ENCODE measurements around the gene LRRC26.

LRRC26 gene, protein sequence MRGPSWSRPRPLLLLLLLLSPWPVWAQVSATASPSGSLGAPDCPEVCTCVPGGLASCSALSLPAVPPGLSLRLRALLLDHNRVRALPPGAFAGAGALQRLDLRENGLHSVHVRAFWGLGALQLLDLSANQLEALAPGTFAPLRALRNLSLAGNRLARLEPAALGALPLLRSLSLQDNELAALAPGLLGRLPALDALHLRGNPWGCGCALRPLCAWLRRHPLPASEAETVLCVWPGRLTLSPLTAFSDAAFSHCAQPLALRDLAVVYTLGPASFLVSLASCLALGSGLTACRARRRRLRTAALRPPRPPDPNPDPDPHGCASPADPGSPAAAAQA

DNA sequence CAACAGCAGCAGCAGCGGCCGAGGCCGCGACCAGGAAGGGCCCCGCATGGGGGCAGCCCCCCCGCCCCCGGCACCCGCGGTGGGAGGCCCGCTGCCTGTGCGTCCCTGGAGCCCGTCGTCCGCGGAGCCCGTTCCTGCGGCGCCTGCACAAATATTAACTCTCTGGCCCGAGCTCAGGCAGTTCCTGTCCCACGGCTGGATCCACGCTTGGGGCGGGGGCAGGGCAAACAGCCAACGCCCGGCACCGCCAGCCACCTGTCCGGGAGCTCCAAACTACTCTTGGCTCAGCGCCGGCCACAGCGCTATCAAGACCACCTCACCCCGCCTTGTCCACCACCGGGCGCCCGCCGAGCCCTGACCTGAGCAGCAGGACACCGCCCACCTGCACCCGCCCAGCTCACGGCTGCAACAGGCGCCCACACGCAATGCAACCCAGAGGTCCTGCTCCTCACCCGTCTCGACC, at the start of gene LRRC26:
LRRC26 (minus strand) TSS at position 156 of the 463 bp plus-strand sequence; CDS start at position 48, 108 bp downstream.
- DNase-seq: no peak

DNA sequence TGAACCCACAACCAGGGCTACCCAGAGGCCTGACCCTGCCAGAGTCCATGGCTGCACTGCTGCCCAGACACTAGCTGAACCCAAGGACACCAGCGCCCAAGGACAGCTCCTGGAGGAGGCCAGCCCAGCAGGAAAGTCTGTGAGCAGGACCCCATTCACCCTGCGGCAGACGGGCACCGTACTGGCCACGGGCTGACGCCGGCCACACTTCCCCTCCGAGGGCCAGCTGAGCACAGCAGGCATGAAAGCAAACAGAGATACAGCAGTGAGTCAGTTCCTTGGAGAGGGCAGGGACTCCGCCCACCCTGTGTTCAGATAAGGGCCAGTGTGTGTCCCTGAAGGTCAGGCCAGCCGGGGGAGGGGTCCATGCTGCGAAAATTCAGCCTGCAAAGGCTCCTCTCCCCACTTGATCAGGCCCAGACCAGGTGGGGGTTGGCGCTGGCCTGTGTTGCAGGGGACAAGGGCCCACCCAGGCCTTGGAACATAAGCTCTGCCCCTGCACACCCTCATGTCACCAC, 49.0 kb upstream of the LRRC26 start:
- no peak for DNase-seq

DNA sequence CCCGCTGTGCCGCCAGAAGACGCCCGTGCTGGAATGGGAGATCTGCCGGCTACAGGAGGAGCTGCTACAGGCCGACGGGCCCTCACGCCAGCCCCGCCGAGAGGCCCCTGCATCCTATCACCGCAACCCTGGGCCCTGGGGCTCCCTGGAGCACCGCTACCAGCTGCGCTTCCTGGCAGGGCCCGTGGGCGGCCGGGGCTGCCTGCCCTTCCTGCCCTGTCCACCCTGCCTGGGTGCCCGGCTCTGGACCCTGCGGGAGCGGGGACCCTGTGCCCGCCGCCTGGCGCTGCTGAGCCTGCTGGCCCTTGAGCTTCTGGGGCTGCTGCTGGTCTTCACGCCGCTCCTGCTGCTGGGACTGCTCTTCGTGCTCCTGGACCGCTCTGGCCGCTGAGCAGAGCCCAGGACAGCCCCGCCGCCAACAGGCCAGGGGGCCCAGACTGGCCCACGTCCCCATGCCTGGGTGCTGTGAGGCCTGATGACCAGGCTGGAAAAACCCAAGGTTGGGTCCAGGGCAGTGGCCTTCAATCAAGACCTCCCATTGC, 48.4 kb upstream of the LRRC26 start:
- DNase-seq: no peak

DNA sequence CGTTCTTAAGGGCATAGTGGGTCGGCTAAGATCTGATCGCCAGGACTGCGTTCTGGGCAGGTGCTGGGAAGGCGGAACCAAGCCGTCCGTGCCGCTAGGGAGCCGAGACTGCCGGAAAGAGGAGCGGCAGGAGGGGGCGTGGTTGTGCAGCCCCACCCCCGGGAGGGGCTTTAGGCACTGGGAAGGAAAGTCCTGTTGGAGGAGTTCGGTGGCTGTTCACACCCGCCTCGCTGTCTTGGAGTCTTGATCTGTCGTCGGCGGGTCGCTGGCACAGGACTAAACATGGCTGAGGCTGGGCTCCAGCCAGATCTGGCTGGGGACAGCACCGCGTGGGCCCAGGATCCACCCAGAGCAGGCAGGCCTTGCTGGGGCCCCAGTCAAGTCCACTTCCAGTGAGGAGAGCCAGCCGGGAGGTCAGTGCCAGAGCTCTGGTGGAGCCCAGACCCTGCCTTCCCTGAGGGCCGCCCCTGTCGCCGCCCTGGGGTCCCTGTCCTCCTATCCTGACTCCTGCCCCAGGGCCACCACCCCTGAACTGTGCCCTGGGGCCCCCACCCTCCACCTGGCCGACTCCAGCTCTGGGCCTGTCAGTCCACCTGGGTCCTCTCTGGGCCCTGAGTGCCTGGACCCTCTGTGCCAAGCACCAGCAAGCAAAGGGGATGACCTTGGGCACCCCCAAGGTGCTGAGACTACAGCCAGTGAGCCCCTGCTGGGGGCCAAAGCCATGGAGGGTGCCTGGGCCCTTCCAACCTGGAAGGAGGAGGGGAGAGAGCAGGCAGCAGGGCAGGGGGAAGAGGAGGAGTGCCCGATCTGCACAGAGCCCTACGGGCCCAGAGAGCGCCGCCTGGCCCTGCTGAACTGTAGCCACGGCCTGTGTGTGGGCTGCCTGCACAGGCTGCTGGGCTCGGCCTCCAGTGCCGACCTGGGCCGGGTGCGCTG, 47.7 kb upstream of the LRRC26 start:
- DNase-seq: peak; percentile 78

DNA sequence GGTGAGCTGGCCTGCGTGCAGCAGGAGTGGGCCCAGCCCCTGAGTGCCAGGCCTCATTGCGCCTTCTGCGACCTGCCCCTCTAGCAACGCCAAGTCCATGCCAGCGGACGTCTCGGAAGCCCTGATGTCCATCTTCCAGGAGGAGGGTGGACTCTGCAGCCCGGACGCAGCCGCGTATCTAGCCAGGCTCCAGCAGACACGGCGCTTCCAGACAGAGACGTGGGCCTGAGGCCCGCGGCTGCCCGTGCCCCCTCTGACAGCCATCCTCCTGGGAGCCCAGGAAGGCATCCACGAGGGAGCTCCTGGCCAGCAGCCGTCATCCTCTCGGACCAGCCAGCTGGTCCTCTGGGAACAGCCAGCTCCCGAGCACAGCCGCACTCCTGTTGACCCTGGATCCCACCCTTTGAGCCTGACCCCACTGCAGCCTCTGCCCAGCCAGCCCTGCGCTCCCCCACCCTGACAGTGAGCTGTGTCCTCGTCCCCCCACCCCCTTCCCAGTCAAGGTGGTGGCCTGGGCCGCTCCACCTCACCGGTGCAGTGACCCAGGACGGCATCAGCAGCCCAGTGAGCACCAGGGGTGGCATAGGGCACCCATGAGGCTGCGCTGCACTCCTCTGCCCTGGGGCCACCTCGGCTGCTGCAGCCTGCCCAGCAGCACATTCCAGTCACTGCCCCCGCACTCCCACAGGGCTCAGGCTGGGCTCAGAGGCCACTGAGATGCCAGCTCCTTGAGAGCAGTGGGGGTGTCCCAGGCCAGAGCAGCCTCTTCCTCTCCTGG, 46.5 kb upstream of the LRRC26 start:
- DNase-seq: no peak

DNA sequence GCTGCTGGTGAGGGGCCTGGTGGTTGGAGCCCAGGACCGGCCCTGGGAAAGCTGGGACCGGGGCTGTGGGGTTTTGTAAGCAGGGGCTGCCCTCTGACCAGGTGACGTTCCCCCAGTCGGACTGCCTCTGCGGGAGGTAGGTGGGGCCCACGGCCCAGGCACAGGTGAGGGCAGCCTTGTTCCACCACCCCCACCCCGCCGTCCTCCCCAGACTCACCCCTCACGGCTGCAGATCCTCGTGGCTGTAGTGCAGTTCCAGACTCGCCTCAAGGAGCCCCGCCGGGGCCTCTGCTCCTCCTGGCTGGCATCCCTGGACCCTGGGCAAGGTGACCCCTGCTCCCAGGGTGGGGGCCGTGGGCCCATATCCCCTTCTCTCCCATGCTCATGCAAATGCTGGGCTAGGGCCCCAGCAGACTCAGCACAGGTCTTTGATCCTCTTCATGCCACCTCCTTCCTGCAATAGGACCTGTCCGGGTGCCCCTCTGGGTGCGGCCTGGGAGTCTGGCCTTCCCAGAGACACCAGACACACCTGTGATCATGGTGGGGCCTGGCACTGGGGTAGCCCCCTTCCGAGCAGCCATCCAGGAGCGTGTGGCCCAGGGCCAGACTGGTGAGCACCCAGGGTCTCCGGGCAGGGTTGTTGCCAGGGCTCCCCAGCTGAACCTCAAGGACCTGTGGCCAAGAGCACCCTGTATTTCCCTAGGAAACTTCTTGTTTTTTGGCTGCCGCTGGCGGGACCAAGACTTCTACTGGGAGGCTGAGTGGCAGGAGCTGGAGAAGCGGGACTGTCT, 45.5 kb upstream of the LRRC26 start:
- no peak for DNase-seq

DNA sequence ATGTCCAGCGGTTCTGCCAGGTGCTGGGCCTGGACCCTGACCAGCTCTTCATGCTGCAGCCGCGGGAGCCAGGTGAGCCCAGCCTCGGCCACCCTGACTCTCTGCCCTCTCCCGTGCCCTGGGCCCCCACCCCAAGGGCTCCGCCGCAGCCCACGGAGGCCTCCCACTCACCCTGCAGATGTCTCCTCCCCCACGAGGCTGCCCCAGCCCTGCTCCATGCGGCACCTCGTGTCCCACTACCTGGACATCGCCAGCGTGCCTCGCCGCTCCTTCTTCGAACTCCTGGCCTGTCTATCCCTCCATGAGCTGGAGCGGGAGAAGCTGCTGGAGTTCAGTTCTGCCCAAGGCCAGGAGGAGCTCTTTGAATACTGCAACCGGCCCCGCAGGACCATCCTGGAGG, 44.8 kb upstream of the LRRC26 start:
- no peak for DNase-seq

DNA sequence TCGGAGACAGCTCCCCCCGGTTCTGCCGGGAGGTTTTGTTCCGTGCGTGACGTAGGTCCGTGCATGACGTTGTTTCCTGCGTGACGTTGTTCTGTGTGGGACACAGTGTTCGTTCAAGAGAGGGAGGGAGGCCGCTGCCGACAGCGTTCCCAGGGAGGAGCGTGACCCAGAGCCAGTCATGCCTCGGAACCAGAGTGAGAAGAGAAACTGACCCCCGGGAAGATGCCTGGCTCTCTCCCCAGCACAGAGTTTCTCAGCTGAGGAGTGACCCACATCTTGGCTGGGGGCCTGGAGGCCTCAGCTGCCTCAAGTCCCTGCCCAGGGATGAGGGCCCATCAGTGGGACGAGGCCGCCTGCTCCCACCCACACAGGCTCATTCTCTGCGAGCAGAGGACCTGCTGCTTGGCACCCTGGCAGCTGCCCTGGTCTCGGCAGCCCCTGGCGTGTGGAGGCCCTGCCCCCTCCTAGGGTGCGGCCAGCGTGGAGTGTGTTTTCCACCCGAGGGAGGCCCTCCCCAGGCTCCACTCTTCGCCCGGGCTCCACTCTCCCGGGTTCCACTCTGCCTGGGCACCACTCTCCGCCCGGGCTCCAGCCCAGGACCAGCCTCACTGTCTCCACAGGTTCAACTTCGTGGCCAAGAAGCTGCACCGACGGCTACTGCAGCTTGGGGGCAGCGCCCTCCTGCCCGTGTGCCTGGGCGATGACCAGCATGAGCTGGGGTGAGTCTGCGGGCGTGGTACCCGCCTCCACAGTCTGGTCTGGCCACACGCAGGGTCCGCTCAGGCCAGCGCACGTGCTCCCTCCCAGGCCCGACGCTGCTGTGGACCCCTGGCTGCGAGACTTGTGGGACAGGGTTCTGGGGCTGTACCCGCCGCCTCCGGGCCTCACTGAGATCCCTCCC, 43.6 kb upstream of the LRRC26 start:
- no peak for DNase-seq

DNA sequence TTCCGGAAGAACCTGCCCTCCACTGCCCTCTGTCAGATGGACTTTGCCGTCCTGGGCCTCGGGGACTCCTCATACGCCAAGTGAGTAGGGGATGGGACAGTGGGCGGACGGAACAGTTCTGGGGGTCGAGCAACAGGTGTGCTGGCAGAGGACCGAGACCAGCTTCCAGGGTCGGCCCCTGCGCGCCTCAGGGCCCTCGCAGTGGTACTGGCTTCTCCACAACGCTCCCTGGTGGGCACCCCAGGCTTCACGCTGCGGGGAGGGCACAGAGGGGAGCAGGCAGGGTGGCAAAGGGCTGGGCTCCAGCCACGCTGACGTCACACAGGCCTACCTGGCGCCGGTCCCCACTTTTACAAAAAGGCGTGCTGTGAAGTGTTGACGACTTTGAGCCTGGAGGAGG, 42.7 kb upstream of the LRRC26 start:
- no peak for DNase-seq

DNA sequence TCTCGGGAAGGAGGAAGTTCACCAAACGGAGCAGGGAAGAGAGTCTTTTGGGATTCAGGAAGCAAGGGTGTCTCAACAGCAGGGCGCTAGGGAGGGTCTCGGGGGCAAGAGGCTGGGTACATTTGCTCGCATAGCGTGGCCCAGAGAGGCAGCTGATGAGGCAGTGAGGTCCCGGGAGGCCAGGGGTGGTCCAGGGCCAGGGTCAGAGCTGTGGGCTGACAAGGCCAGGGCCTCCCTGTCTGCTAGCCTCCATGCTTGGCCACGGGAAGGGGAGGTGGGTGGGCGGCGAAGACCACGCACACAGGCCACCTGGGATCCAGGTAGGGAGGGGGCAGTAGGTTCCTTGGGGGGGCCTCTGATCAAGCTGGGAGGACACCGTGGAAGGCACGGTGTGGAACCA, 41.7 kb upstream of the LRRC26 start:
- DNase-seq: no peak

DNA sequence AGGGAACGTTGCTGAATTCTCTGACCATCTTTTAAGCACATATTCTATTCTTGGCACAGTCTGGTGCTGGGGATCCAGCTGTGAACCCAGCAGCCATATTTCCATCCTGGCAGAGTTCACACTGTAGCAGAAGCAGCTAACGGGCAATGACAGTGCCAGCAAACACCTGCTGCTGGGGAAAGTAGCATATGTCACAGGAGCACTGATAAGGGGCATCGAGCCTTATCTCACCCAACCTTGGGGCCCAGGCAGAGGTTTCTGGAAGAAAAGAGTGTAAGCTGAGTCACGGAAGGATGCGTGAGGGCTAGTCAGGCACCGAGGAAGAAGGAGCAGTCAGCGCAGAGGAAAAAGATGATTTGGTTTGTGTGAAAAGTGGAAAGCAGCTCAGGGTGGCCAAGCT, 36.8 kb upstream of the LRRC26 start:
- no peak for DNase-seq

DNA sequence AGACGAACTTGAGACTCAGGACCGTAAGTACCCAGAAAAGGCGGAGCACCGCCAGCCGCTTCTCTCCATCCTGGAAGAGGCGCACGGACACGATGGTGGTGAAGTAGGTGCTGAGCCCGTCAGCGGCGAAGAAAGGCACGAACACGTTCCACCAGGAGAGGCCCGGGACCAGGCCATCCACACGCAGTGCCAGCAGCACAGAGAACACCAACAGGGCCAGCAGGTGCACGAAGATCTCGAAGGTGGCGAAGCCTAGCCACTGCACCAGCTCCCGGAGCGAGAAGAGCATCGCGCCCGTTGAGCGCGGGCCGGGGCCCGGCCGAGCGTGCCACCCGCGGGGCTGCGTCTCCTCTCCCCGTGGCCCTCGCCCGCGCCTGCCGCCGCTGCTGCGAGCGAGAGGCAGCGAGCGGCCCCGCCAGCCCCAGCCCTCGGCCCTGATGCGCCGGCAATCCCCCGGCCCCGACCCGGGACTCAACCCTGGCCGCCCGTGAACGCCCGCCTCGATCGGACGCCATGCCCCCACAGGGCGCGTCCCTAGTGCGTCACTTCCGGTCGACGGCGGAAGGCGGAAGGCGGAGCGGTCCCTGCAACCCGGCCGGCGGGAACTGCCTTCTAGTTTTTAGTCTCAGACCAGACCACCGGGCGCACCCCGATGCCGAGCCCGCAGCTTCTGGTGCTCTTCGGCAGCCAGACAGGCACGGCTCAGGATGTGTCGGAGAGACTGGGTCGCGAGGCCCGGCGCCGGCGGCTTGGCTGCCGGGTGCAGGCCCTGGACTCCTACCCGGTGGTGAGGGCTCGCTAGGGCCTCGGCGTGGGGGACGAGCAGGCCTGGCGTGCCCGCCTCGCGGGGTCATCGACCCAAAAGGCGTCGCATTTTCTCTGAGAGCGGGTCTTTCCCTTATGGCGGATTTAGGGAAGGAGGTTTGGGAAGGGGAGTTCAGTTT, 35.5 kb upstream of the LRRC26 start, which contains the start of the genes NDOR1 and TMEM203:
NDOR1 (plus strand) TSS at position 575 of the 944 bp plus-strand sequence; CDS start at position 653, 78 bp downstream.
TMEM203 (minus strand) TSS at position 523 of the 944 bp plus-strand sequence; CDS start at position 289, 234 bp downstream.
- DNase-seq: peak; percentile 84

DNA sequence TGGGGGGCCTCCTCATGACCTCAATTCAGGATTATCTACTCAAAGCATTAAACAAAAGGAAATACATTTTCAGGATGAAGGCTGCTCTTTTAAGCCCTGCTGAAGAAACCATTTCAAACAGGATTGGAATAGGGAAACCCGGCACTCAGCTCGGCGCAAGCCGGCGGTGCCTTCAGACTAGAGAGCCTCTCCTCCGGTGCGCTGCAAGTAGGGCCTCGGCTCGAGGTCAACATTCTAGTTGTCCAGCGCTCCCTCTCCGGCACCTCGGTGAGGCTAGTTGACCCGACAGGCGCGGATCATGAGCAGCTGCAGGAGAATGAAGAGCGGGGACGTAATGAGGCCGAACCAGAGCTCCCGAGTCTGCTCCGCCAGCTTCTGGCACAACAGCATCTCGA, 34.9 kb upstream of the LRRC26 start:
- no peak for DNase-seq

DNA sequence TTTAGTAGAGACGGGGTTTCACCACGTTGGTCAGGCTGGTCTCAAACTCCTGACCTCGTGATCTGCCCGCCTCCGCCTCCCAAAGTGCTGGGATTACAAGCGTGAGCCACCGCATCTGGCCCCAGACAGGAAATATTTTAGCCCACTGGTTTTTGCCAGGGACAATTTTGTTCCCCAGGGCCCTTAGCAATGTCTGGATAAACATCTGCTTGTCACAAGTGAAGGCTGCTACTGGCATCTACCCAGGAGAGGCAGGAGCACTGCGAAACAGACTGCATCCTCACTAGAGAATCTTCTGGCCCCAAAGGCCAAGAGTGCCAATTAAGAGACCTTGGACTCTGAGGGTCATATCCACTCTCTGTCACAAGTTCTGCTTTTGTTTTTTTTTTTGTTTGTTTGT, 33.1 kb upstream of the LRRC26 start:
- DNase-seq: no peak

DNA sequence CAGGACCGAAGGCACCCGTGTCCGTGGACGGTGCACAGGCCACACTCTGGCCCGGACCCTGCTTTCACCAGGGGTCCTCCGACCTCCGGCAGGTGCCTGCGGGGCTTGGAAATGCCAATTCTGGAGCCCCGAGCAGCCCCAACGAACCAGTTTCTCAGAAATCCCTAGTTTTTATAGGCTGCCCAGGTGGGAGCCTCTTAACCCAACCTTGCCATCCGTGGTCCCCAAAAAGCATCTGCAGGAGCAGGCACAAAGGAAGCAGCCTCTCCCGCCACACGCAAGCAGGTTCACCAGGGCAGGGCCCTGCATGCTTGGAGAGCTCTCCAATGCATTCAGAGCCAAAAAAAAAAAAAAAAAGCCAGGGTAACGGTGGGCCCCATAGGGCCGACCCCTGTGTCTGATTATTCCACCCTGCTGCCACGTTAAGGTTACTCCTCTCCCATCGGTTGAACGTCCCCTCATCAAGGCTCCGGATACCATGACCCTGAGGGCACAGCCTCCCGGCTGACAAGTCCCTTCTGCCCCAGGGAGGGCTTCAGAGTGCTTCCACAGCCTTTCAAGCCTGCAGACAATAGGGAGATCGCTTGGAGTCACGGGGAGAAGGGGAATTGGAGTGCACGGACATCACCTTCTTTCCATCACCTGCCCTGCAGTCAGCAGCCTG, 31.5 kb upstream of the LRRC26 start:
- DNase-seq: no peak

DNA sequence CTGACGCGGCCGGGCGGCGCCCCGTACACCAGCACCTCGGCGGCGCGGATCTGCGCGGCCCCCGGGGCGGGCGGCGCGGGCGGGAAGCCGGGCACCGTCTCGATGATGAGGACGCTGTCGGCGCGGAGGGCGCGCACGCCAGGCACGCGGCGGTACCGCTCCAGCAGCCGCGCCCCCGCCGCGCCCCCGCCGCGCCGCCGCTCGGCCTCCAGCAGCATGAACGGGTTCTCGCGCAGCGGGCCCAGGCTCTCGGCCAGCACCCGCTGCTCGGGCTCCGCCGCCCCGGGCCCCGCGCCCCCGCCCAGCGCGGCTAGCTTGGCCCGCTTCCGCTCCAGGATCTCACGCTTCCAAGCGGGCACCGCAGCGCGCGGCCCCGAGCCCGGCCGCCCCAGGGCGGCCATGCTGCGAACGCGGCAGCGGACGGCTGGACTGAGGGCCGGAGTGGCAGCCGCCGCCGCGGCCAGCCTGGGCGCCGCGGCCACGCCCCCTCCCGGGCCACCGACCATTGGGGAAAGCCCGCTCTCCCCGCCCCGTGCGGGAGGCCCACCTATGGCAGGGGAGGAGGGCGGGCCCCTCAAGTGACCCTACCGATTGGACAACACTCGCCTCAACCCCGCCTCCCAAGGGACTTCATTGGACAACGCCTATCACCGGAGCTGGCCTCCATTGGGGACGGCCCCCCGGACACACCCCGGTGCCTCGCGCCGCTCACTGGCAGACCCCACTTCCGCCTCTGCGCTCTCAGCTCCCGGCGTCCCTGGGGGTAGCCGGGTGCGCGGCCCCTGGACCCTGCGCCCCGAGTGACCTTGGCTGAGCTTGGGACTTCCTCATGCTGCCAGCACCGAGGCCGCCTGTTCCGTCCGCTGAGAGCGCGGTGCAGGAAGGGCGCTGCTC, 30.7 kb upstream of the LRRC26 start, which contains the start of gene TPRN:
TPRN (minus strand) TSS at position 431 of the 894 bp plus-strand sequence; CDS start at position 401, 30 bp downstream.
- peak; percentile 98 for DNase-seq

DNA sequence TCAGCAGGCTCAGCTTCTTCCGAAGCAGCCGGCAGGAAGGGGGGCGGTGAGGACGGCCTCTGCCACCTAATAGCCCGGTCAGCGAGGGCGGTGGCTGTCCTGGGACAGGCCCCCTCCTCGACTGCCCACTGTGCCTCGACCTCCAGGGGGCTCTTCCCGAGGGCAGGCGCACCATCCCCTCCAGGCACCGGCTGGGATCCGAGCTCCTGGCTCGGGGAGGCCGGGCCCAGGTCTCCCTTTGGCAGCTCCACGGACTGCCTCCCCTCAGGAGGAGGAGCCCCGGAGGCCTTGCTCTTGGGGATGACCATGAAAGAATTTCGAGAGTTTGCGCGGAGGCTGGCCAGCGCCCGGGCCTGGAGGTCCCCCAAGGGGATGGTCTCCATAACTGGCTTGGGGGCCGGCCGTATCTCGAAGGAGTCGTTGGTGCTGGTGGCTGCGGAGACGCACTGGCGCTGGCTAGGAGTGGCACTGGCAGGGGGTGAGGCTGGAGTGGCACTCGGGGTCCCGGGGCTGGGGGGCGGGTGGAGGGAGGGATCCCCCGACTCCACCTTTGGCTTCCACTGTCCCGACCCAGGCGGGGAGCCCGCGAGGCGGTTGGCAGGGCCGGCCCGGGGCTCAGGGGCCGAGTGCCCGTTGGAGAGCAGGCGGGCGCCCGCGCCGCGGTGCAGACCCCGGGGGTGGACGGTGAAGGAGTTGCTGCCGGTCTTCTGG, 29.7 kb upstream of the LRRC26 start:
- DNase-seq: no peak
